ENCODE measurements around the gene PTPRG. TPM values are rescaled to one million over a fixed set of nuclear protein-coding genes. Genes with fewer than 3 reads are reported as not detected.

PTPRG gene
- total RNA-seq, 1 experiment from 2014 or later: 11.7 TPM

DNA sequence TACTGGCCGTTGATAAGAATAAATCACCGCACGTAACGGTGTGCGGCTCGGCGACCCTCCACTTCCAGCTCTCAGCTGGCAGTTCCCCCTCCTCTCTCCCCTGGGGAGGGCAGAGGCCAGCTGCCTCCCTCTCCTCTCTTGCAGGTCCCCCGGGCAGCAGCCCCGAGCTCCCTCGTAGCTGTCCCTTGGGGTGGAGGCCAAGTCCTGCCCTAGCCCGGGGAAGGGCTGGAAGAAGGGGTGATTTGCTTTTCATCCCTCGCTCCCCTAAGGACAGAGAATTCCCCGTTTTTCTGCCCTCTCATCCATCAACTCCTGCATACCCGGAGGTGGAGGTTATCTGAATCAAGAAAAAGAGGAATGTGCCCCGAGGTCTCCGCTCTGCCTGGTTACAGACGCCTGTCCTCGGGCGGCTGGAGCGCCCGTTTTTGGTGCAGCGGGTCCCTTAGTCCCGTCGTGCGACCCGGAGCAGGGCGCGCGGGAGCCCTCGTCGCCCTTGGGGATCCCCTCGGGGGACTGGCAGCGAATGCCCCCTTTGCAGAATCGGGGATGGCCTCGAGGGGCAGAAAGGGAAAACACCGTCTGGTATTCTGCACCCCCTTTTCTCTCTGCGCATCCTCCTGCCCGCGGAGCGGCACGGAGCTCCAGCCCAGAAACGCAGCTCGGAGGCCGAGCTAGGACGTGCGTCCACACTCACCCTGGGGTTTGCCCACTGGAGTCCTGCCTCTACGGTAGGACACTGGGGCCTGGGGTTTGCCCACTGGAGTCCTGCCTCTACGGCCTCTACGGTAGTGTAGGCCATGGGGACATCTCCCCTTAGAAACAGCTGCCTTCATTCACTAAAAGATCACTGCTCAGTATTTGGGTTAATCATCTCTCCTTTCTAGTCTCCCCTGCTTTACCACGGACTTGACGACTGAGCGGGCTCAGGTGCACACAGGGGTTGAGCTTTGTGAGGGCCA is 2.2 kb downstream of the PTPRG start:
- TF ChIP-seq EZH2 (IDR thresholded peaks at IDR 0.05; ENCODE audit: borderline replicate concordance, low read depth, low read length, poor library complexity, severe bottlenecking): no peak
- TF ChIP-seq, protein P1, sequence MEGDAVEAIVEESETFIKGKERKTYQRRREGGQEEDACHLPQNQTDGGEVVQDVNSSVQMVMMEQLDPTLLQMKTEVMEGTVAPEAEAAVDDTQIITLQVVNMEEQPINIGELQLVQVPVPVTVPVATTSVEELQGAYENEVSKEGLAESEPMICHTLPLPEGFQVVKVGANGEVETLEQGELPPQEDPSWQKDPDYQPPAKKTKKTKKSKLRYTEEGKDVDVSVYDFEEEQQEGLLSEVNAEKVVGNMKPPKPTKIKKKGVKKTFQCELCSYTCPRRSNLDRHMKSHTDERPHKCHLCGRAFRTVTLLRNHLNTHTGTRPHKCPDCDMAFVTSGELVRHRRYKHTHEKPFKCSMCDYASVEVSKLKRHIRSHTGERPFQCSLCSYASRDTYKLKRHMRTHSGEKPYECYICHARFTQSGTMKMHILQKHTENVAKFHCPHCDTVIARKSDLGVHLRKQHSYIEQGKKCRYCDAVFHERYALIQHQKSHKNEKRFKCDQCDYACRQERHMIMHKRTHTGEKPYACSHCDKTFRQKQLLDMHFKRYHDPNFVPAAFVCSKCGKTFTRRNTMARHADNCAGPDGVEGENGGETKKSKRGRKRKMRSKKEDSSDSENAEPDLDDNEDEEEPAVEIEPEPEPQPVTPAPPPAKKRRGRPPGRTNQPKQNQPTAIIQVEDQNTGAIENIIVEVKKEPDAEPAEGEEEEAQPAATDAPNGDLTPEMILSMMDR (conservative IDR thresholded peaks at IDR 0.05; ENCODE audit: low read depth, low read length): no peak
- intact Hi-C loops (cut with micrococcal nuclease; ENCODE audit: unreplicated experiment): loop anchor here (2.0 to 10.0 kb wide), 6 partner anchors 124 to 624 kb away; no protein-coding TSS in a partner anchor
- no peak for DNase-seq (ENCODE audit: low spot score)
- POLR2A ChIA-PET (ENCODE audit: low non-redundant PET): no interaction called here
- CTCF ChIA-PET: interaction anchor here (1.1 kb wide), 1 partner anchor 182 kb away, joined by 3 read pairs; no protein-coding TSS in a partner anchor
- Histone ChIP-seq H3K4me3 (ENCODE audit: low read depth, low read length, poor library complexity, severe bottlenecking) (peak overlapping the region; percentile 65), H3K27ac (ENCODE audit: low read depth, low read length, poor library complexity, severe bottlenecking) (no peak overlapping the region), H3K9me3 (ENCODE audit: low read depth, low read length, poor library complexity, severe bottlenecking) (no peaks in the 10 kb centered on the region), H3K36me3 (ENCODE audit: insufficient read depth, low read length, poor library complexity, severe bottlenecking) (no peaks in the 10 kb centered on the region), H3K4me1 (ENCODE audit: insufficient read depth, low read length, poor library complexity, severe bottlenecking) (peaks cover 13% of the 10 kb centered on the region), H3K27me3 (replicated peaks; ENCODE audit: insufficient read depth, low read depth, low read length, poor library complexity) (no peaks in the 10 kb centered on the region)
- BruUV-seq (replicated peaks): no TSS peak

DNA sequence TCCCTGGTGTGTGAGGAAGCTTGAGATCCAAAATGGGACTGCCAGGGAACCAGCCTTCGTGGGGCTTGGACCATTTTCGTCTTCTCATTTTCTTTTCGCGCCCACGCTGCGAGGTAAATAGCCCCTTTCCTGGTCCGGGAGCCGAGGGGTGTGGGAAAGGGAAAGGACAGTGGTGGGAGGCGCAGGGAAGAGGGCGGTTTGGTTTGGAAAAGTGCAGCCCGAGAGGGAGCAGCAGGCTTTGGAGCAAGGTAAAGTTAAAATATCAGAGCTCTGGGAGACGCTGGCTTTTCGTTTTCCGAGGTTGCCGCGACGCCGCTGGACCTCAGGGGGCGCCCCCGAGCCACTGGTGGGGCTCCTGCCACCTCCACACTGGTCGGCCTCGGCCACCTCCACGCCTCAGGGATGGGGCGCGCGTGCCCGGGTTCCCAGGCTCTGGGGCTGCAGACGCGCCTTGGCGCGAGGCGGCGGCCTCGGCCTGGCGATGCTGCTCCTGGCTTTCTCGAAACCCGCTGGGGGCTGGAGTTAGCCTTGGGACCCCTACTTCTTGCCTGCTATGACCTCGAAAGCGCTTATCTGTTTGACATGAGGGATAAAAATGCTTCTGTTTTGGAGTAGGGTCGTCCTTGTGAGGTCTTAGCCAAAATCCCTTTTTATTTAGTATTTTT is 3.2 kb downstream of the PTPRG start:
- no peaks in the 10 kb centered on the region for H3K36me3 ChIP-seq (ENCODE audit: insufficient read depth, low read length, poor library complexity, severe bottlenecking)
- TF ChIP-seq, protein P1 (conservative IDR thresholded peaks at IDR 0.05; ENCODE audit: low read depth, low read length): peak; percentile 61
- TF ChIP-seq EZH2 (IDR thresholded peaks at IDR 0.05; ENCODE audit: borderline replicate concordance, low read depth, low read length, poor library complexity, severe bottlenecking): no peak
- H3K9me3 ChIP-seq (ENCODE audit: low read depth, low read length, poor library complexity, severe bottlenecking): no peaks in the 10 kb centered on the region
- peaks cover 9% of the 10 kb centered on the region for H3K4me1 ChIP-seq (ENCODE audit: insufficient read depth, low read length, poor library complexity, severe bottlenecking)
- no TSS peak for BruUV-seq (replicated peaks)
- no peaks in the 10 kb centered on the region for H3K27me3 ChIP-seq (replicated peaks; ENCODE audit: insufficient read depth, low read depth, low read length, poor library complexity)
- no peak overlapping the region for H3K27ac ChIP-seq (ENCODE audit: low read depth, low read length, poor library complexity, severe bottlenecking)
- ChIA-PET POLR2A (ENCODE audit: low non-redundant PET) (no interaction called here), CTCF (interaction anchor here (1.1 kb wide), 1 partner anchor 183 kb away, joined by 3 read pairs; no protein-coding TSS in a partner anchor)
- DNase-seq (ENCODE audit: low spot score): peak; percentile 53
- H3K4me3 ChIP-seq (ENCODE audit: low read depth, low read length, poor library complexity, severe bottlenecking): peak overlapping the region; percentile 65
- intact Hi-C loops (cut with micrococcal nuclease; ENCODE audit: unreplicated experiment): loop anchor here (2.0 to 10.0 kb wide), 6 partner anchors 123 to 623 kb away; no protein-coding TSS in a partner anchor

DNA sequence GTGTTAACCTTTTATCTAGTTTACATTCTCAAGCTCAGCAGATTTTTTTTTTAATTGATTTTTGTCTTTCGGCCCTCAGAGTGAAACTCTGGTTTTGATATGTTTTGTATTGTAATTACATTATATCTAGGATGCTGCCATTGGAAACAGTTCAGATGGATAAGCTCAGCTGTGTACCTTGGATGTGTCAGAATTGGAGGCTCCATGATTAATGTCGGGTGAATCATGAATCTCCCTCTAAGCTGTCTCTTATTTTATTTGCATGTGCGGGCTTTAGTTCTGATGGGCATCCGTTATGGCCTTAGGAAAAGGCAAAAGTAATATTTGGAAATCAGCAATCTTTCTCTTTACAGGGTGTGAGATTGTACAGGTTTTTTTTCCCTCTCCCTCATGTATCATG is 4.2 kb downstream of the PTPRG start:
- CTCF ChIA-PET: no interaction called here
- no peak for TF ChIP-seq EZH2 (IDR thresholded peaks at IDR 0.05; ENCODE audit: borderline replicate concordance, low read depth, low read length, poor library complexity, severe bottlenecking)
- TF ChIP-seq, protein P1 (conservative IDR thresholded peaks at IDR 0.05; ENCODE audit: low read depth, low read length): no peak
- no TSS peak for BruUV-seq (replicated peaks)
- no peak for DNase-seq (ENCODE audit: low spot score)
- POLR2A ChIA-PET (ENCODE audit: low non-redundant PET): no interaction called here
- Histone ChIP-seq H3K4me3 (ENCODE audit: low read depth, low read length, poor library complexity, severe bottlenecking) (no peak overlapping the region), H3K27me3 (replicated peaks; ENCODE audit: insufficient read depth, low read depth, low read length, poor library complexity) (no peaks in the 10 kb centered on the region), H3K36me3 (ENCODE audit: insufficient read depth, low read length, poor library complexity, severe bottlenecking) (no peaks in the 10 kb centered on the region), H3K27ac (ENCODE audit: low read depth, low read length, poor library complexity, severe bottlenecking) (no peak overlapping the region), H3K9me3 (ENCODE audit: low read depth, low read length, poor library complexity, severe bottlenecking) (no peaks in the 10 kb centered on the region), H3K4me1 (ENCODE audit: insufficient read depth, low read length, poor library complexity, severe bottlenecking) (peaks cover 7% of the 10 kb centered on the region)
- intact Hi-C loops (cut with micrococcal nuclease; ENCODE audit: unreplicated experiment): loop anchor here (2.0 to 10.0 kb wide), 3 partner anchors 209 to 369 kb away; no protein-coding TSS in a partner anchor
